K562 (cell line): ENCODE measurements around the gene WNT2. TPM values are rescaled to one million over a fixed set of nuclear protein-coding genes. Genes with fewer than 3 reads are reported as not detected.

ENCODE experiments used
- ATAC-seq: fragments of 200-7000 bp; cut with Tn5 transposase; 3 replicates; pipeline ENCODE4 v1.9.1; 2020; ENCODE audit warnings: moderate library complexity
- BruUV-seq: library from RNA; stranded (reverse); fragments of 400-500 nt; replicated peaks from 2 replicates; lab custom pipeline; 2021; lab: Mats Ljungman, UMichigan
- CTCF ChIA-PET: fragments of 300-600 bp; formaldehyde crosslinking; extraction: SDS; loops from one replicate; lab custom pipeline; 2021; ENCODE audit warnings: low intra/inter-chr PET ratio; lab: Yijun Ruan, JAX
- POLR2A ChIA-PET: fragments of 300-600, 350-650 bp; sonication (Branson Sonifier 250); formaldehyde crosslinking; extraction: SDS; loops from one replicate; lab custom pipeline; 2021; ENCODE audit warnings: antibody characterized with exemption, inconsistent platforms; lab: Yijun Ruan, JAX
- DNase-seq, 4 experiments: peaks; one replicate each; pipeline versions ENCODE4 v3.0.0 to v3.0.0-alpha.2; 2011 to 2018; ENCODE audit warnings: low spot score in 3 of 4, mixed read lengths in 3 of 4; ENCODE audit errors: extremely low read depth in 1 of 4
- FAIRE-seq: peaks from 2 replicates; lab custom pipeline; 2011; peaks lifted over from hg19 to GRCh38; lab: Jason Lieb, UNC
- H2AFZ ChIP-seq: 2 replicates; pipeline ENCODE4 v1.6.0; 2011; ENCODE audit warnings: low read depth, low read length, control low read depth, inconsistent platforms
- H3K27ac ChIP-seq: fragments of 200-600 bp; 3 replicates; pipeline ENCODE4 v1.8.0; 2011; ENCODE audit warnings: low read depth, mild to moderate bottlenecking, control low read depth, inconsistent platforms, low read length, moderate library complexity, mixed read lengths; ENCODE audit errors: extremely low read depth
- H3K27me3 ChIP-seq, 2 experiments: fragments of 300-600 bp in 1 of 2; 2 replicates in 1 of 2; 3 replicates in 1 of 2; pipeline versions ENCODE4 v1.6.0 to v1.8.0; 2011; ENCODE audit warnings: inconsistent platforms in 2 of 2, low read length in 2 of 2, mild to moderate bottlenecking in 1 of 2, mixed read lengths in 1 of 2, moderate library complexity in 1 of 2; ENCODE audit not compliant: control insufficient read depth in 2 of 2, insufficient read depth in 2 of 2
- H3K36me3 ChIP-seq: fragments of 300-600 bp; 3 replicates; pipeline ENCODE4 v1.8.0; 2011; ENCODE audit warnings: mild to moderate bottlenecking, low read length, inconsistent platforms; ENCODE audit not compliant: control insufficient read depth, insufficient read depth
- H3K4me1 ChIP-seq, 2 experiments: fragments of 200-600 bp in 1 of 2; replicated peaks in 1 of 2; 2 replicates in 1 of 2; 3 replicates in 1 of 2; pipeline versions ENCODE4 v1.5.1 to v1.8.0; 2011; ENCODE audit warnings: inconsistent platforms in 2 of 2, low read length in 2 of 2, mild to moderate bottlenecking in 1 of 2, mixed read lengths in 1 of 2, moderate library complexity in 1 of 2; ENCODE audit not compliant: control insufficient read depth in 2 of 2, insufficient read depth in 2 of 2
- H3K4me2 ChIP-seq: 2 replicates; pipeline ENCODE4 v1.6.1; 2011; ENCODE audit warnings: low read length, control low read depth, inconsistent platforms, mixed read lengths; ENCODE audit not compliant: insufficient read depth
- H3K4me3 ChIP-seq: fragments of 200-600 bp; sonication (generic), shearing (Covaris generic); 2 replicates; pipeline ENCODE4 v1.5.1; 2016; ENCODE audit warnings: control low read depth, inconsistent platforms
- H3K79me2 ChIP-seq: fragments of 200-600 bp; 3 replicates; pipeline ENCODE4 v1.8.0; 2011; ENCODE audit warnings: low read length, inconsistent platforms; ENCODE audit not compliant: control insufficient read depth, insufficient read depth
- H3K9ac ChIP-seq, 2 experiments: 2 replicates each; pipeline versions ENCODE4 v1.6.0 to v1.6.1; 2011; ENCODE audit warnings: low read depth in 2 of 2, low read length in 2 of 2, control low read depth in 1 of 2, inconsistent platforms in 1 of 2, mild to moderate bottlenecking in 1 of 2, mixed read lengths in 1 of 2; ENCODE audit not compliant: insufficient read depth in 1 of 2
- H3K9me1 ChIP-seq: one replicate; pipeline ENCODE4 v1.6.0; 2011; ENCODE audit warnings: inconsistent platforms, mild to moderate bottlenecking, low read length, moderate library complexity; ENCODE audit not compliant: control insufficient read depth, insufficient read depth
- H3K9me3 ChIP-seq: replicated peaks from 2 replicates; pipeline ENCODE4 v1.5.1; 2011; ENCODE audit warnings: low read depth, low read length, inconsistent platforms; ENCODE audit not compliant: control insufficient read depth, insufficient read depth
- H4K20me1 ChIP-seq: replicated peaks from 2 replicates; pipeline ENCODE4 v1.6.1; 2011; ENCODE audit warnings: low read length, inconsistent platforms, mixed read lengths; ENCODE audit not compliant: control insufficient read depth, insufficient read depth
- BHLHE40 ChIP-seq: IDR thresholded peaks from 2 replicates; pipeline ENCODE4 v1.6.1; 2011; ENCODE audit warnings: low read length, improper control_type of control experiment
- CCNT2 ChIP-seq: IDR thresholded peaks from 2 replicates; pipeline ENCODE4 v1.6.1; 2011; ENCODE audit warnings: borderline replicate concordance, low read depth, mild to moderate bottlenecking, moderate library complexity, mixed read lengths, low read length; ENCODE audit not compliant: insufficient read length; ENCODE audit errors: extremely low read depth
- HIVEP1 ChIP-seq: fragments of 250-450 bp; sonication (Bioruptor Pico); IDR thresholded peaks from 2 replicates; pipeline ENCODE4 v1.4.0; 2020; ENCODE audit warnings: mild to moderate bottlenecking
- MEF2D ChIP-seq: conservative IDR thresholded peaks from 2 replicates; pipeline ENCODE4 v1.6.1; 2016; ENCODE audit warnings: low read depth, missing genetic modification characterization, missing compliant biosample characterization
- MTA3 ChIP-seq: fragments of 450-650 bp; formaldehyde crosslinking; IDR thresholded peaks from 2 replicates; pipeline ENCODE4 v1.6.1; 2017; ENCODE audit warnings: mild to moderate bottlenecking, borderline replicate concordance
- OTX1 ChIP-seq: fragments of 450-650 bp; formaldehyde crosslinking; IDR thresholded peaks from 2 replicates; pipeline ENCODE4 v1.4.0; 2022; ENCODE audit warnings: mild to moderate bottlenecking
- RAD51 ChIP-seq: fragments of 450-650 bp; IDR thresholded peaks from 2 replicates; pipeline ENCODE4 v1.7.1; 2016; ENCODE audit warnings: low read depth, mild to moderate bottlenecking, borderline replicate concordance
- RBM25 ChIP-seq: fragments of 200-400 bp; formaldehyde crosslinking; IDR thresholded peaks from 2 replicates; pipeline ENCODE4 v1.6.1; 2018; ENCODE audit warnings: low read length, low read depth, moderate library complexity; ENCODE audit not compliant: severe bottlenecking
- TEAD4 ChIP-seq, 2 experiments: sonication (generic) in 1 of 2; formaldehyde crosslinking in 1 of 2; IDR thresholded peaks; 2 replicates each; pipeline versions ENCODE4 v1.6.1 to v1.8.0; 2012 to 2022; ENCODE audit warnings: borderline replicate concordance in 1 of 2, inconsistent platforms in 1 of 2, low read length in 1 of 2, mild to moderate bottlenecking in 1 of 2, missing genetic modification reagents in 1 of 2
- TRIM28 ChIP-seq: fragments of 450-650 bp; IDR thresholded peaks from 2 replicates; pipeline ENCODE4 v1.6.1; 2017
- XRCC3 ChIP-seq: fragments of 450-650 bp; IDR thresholded peaks from 2 replicates; pipeline ENCODE4 v1.6.1; 2017; ENCODE audit warnings: mild to moderate bottlenecking, moderate library complexity
- YBX1 ChIP-seq: fragments of 450-650 bp; IDR thresholded peaks from 2 replicates; pipeline ENCODE4 v1.7.1; 2016; ENCODE audit warnings: mild to moderate bottlenecking
- ZNF316 ChIP-seq: fragments of 450-650 bp; IDR thresholded peaks from 2 replicates; pipeline ENCODE4 v1.6.1; 2016
- ZNF592 ChIP-seq: fragments of 450-650 bp; IDR thresholded peaks from 2 replicates; pipeline ENCODE4 v1.6.1; 2017; ENCODE audit warnings: antibody characterized with exemption, mild to moderate bottlenecking
- WGBS: fragments of 100-300 bp; shearing (Covaris generic); methylation state at CpG from one replicate; pipeline ENCODE4 v1.1.6; 2016; ENCODE audit warnings: low coverage, mixed read lengths; ENCODE audit not compliant: insufficient coverage; ENCODE audit errors: missing lambda C conversion rate; 5-methylcytosine and 5-hydroxymethylcytosine counted together
- in situ Hi-C: fragments of 300-500 bp; cut with MboI; formaldehyde crosslinking; loops from 4 replicates; pipeline ENCODE4 v1.15.0; 2018; ENCODE audit warnings: inconsistent platforms, mixed read lengths
- intact Hi-C: fragments of 100-400 bp; cut with micrococcal nuclease; formaldehyde crosslinking; loops from 2 replicates; pipeline ENCODE4 v1.14.2; 2022
- polyA plus RNA-seq, 8 experiments: library from polyadenylated mRNA; depleted of rRNA in 4 of 8; stranded (reverse) in 5 of 8; unstranded in 3 of 8; fragments of >200 nt; fragmentation: Nextera tagmentation in 2 of 8; fragmentation: Illumina TruSeq in 1 of 8; extraction: Ambion mirVana in 2 of 8; extraction: Trizol in 1 of 8; gene quantifications; 2 replicates each; pipeline versions ENCODE4 v1.2.1 to v1.2.3, GENCODE V29; 2011 to 2014; ENCODE audit warnings: inconsistent platforms in 1 of 8, missing spikeins in 1 of 8
- total RNA-seq, 7 experiments: library from RNA; depleted of rRNA in 6 of 7; stranded (reverse); fragments of >200 nt in 6 of 7; fragmentation: Illumina TruSeq in 2 of 7; extraction: Trizol in 2 of 7; gene quantifications; 2 replicates each; pipeline versions ENCODE4 v1.2.1 to v1.2.3, GENCODE V29; 2011 to 2021; ENCODE audit warnings: low replicate concordance in 1 of 7
- TF ChIP-seq, protein P1 (sequence below): fragments of 250-450 bp; sonication (Bioruptor Pico); IDR thresholded peaks from 2 replicates; pipeline ENCODE4 v1.4.0; 2020; ENCODE audit warnings: mild to moderate bottlenecking
- TF ChIP-seq, protein P2 (sequence below): sonication (generic); formaldehyde crosslinking; IDR thresholded peaks from 2 replicates; pipeline ENCODE4 v1.8.0; 2022; ENCODE audit warnings: mild to moderate bottlenecking, missing genetic modification reagents, borderline replicate concordance

The WNT2 gene
- total and polyA plus RNA-seq, 9 of the 15 experiments (the other 6 are each of a cell fraction or from before 2014, with no cell fraction given): 0.04 TPM; not detected in 8

DNA sequence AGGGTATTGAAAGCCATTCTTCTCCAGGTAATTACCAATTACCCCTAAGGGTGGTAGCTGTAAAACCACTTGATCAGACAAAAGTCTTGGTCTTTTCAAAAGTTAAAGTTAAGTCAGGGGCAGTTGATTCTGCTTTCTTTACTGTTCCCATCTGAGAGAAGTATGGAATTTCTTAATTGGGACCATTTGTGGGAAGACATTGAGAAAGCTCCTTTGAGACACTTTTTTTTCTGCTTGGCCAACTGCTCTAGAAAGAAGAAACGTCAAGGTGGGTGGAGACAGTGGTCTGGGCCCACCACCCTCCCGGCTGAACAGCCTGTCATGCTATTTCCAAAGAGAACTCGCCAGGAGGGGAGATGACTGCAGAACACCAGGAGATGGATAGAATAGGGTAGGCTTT lies 45.3 kb downstream of the WNT2 start:
- no TSS peak for BruUV-seq
- CTCF ChIA-PET: no interaction called here
- Histone ChIP-seq H3K79me2 (no peaks in the 10 kb centered on the region), H3K4me2 (no peak overlapping the region), H3K9me3 (no peaks in the 10 kb centered on the region), H3K9ac (no peak overlapping the region), H3K9me1 (no peaks in the 10 kb centered on the region), H3K4me1 (peaks cover 3% of the 10 kb centered on the region in 2 experiments; a peak in 2 of 5 replicates), H2AFZ (no peak overlapping the region), H4K20me1 (no peaks in the 10 kb centered on the region)
- intact Hi-C loops (no loop called here), in situ Hi-C loops (no loop called here)
- DNase-seq: no peak
- WGBS: 2% methylated on average over 3 of the region's 3 CpGs
- no peak for FAIRE-seq
- TF ChIP-seq TRIM28: no peak
- no peak for TF ChIP-seq XRCC3
- TF ChIP-seq RBM25: no peak
- no peak for TF ChIP-seq ZNF592
- TF ChIP-seq TEAD4 (IDR thresholded peaks at IDR 0.05; ENCODE audit: low read length): no peak
- no peak for TF ChIP-seq TEAD4 (CRISPR knock-in tag; IDR thresholded peaks at IDR 0.05; ENCODE audit: borderline replicate concordance)
- TF ChIP-seq, protein P1, sequence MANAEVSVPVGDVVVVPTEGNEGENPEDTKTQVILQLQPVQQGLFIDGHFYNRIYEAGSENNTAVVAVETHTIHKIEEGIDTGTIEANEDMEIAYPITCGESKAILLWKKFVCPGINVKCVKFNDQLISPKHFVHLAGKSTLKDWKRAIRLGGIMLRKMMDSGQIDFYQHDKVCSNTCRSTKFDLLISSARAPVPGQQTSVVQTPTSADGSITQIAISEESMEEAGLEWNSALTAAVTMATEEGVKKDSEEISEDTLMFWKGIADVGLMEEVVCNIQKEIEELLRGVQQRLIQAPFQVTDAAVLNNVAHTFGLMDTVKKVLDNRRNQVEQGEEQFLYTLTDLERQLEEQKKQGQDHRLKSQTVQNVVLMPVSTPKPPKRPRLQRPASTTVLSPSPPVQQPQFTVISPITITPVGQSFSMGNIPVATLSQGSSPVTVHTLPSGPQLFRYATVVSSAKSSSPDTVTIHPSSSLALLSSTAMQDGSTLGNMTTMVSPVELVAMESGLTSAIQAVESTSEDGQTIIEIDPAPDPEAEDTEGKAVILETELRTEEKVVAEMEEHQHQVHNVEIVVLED: no peak
- TF ChIP-seq YBX1: no peak
- TF ChIP-seq, protein P2, sequence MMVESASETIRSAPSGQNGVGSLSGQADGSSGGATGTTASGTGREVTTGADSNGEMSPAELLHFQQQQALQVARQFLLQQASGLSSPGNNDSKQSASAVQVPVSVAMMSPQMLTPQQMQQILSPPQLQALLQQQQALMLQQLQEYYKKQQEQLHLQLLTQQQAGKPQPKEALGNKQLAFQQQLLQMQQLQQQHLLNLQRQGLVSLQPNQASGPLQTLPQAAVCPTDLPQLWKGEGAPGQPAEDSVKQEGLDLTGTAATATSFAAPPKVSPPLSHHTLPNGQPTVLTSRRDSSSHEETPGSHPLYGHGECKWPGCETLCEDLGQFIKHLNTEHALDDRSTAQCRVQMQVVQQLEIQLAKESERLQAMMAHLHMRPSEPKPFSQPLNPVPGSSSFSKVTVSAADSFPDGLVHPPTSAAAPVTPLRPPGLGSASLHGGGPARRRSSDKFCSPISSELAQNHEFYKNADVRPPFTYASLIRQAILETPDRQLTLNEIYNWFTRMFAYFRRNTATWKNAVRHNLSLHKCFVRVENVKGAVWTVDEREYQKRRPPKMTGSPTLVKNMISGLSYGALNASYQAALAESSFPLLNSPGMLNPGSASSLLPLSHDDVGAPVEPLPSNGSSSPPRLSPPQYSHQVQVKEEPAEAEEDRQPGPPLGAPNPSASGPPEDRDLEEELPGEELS: no peak
- no peak for TF ChIP-seq RAD51
- TF ChIP-seq HIVEP1 (CRISPR knock-in tag): no peak
- TF ChIP-seq BHLHE40: no peak
- no peak for TF ChIP-seq MEF2D (tag)
- no peak for TF ChIP-seq ZNF316
- no peak for TF ChIP-seq OTX1
- no peak for TF ChIP-seq CCNT2
- no peak for TF ChIP-seq MTA3
- TF ChIP-seq, all 486 proteins: peak for 0
- no peak overlapping the region for H3K27ac ChIP-seq
- H3K36me3 ChIP-seq: no peaks in the 10 kb centered on the region
- POLR2A ChIA-PET: no interaction called here
- no peak for ATAC-seq
- no peak overlapping the region for H3K4me3 ChIP-seq
- peaks cover 17 to 33% of the 10 kb centered on the region in 2 experiments; a peak in 4 of 5 replicates for H3K27me3 ChIP-seq
